ENCODE measurements around the gene EEPD1.
"Not testable (repeated sequence)": the region's sequence is repeated elsewhere in the genome, so short reads cannot be mapped to it uniquely, and the experiment has no call there.

The EEPD1 gene

DNA sequence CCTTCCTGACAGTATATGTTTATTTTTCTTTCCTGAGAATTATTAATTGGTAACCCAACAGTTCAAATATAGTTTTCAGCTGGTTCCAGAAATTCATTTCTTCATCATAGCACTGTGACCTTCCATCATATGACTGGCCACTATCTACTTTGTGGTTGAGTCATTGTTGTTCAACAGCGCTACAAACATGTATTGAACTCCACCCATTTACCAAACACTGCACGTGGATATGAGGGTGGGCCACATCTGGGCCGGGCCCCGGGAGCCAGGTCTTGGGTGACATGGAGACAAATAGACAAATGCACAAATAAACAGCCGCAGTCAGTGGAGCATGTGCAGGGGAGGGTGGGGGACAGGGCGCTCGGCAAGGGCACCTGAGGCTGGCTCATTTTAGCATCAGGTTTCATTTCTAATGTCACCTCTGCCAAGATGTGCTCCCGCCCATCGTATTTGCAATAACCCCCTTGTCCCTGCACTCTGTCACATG lies 24.0 kb upstream of the EEPD1 start:
- no peak for DNase-seq

DNA sequence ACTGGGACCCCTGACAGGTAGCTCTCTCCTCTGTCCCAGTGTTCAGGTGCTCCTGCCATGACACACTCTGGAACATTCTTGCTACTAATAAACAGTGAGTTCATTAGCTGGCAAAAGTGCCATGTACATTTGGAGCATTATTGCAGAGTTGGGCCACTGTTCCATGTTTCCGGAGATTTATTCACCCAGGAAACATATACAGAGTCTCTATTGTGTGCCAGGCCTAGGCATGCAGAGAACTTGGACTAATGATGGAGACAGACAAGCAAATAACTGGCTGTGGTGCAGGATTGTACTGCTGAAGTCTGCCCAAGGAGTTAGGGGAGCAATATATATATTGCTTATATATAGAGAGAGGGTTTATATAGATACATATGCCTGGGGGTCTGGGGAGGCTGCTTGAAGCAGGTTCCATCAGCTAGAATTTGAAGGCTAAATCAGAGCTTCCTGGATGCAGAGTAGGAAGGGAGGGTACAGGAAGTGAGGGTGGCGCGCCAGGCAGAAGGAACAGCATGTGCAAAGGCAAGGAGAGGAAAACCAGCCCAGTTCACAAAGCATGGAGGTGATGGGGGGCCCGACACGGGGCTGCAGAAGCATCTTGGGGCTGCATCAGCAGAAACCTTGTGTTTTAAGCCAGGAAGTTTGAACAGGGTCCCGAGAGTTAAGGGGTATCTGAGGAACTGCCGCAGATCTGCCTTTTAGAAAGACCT lies 22.7 kb upstream of the EEPD1 start:
- no peak for DNase-seq

- no peak for DNase-seq
These were observed 22.0 kb upstream of the EEPD1 start for GRCh38 chr7:36131026-36131425.

GRCh38 chr7:36131499-36131898 lies 21.6 kb upstream of the EEPD1 start:
- no peak for DNase-seq

GRCh38 chr7:36132012-36132411 lies 21.0 kb upstream of the EEPD1 start:
- DNase-seq, result no peak

- DNase-seq, result no peak
These were observed 17.4 kb upstream of the EEPD1 start for GRCh38 chr7:36135700-36136099.

DNA sequence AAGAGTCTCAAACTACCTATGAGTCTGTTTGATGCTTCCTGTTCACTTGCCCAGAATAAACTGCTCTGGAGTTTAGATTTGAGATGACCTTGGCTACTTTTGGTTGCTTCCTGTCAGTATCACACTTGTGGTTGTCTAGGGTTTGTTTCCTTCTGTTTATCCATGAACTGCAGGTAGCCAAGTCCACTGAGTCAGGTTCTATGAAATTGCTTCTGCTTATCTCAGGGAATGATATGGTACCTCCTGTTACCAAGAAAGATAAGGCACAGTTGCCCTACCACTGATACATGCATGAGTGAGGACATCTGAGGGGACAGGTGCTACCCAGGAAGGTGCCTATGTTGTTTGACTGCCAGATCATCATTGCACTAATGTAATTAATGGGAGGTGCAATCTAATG lies 15.8 kb upstream of the EEPD1 start:
- DNase-seq, result no peak

GRCh38 chr7:36137754-36138153 lies 15.3 kb upstream of the EEPD1 start:
- DNase-seq, result no peak

DNA sequence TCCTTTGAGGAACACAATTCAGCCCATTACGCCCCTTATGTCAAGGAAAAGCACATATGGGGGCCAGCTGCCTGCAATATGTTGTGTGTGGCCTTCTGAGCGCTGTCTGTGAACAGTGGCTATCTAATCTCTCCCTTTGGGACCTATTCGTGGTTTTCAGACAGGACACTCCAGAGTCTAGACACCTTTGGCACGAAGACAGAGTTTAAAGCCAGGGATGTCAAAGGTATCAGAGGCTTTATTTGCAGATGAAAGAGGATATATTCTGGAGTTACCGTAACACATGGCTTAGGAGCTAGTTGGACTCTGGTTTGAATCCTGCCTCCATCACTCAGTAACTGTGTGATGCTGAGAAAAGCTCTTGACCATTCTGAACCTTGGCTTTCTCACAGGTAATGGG lies 14.8 kb upstream of the EEPD1 start:
- DNase-seq, result no peak

- no peak for DNase-seq
These were observed 11.7 kb upstream of the EEPD1 start for GRCh38 chr7:36141351-36141750.

DNA sequence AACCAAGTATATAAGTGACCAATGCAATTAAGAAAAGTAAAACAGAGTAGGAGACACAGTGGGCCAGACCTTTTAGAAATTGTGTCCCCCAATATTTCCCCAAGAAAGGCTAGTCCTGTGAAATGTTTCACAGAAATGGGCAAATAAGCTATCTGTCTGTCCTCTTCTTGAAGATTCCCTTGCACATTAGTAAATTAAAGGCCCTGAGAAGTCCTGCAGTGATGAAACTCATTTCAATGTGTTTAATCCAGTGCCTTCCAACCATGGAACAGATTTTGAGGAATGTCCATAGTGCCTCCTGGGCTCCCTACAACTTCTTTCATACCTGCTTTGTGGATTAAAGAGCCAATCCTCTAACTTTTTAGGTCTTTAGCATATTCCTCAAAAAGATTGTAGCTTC lies 11.2 kb upstream of the EEPD1 start:
- DNase-seq, result no peak

- DNase-seq, result no peak
These were observed 8.9 kb upstream of the EEPD1 start for GRCh38 chr7:36144189-36144588.

DNA sequence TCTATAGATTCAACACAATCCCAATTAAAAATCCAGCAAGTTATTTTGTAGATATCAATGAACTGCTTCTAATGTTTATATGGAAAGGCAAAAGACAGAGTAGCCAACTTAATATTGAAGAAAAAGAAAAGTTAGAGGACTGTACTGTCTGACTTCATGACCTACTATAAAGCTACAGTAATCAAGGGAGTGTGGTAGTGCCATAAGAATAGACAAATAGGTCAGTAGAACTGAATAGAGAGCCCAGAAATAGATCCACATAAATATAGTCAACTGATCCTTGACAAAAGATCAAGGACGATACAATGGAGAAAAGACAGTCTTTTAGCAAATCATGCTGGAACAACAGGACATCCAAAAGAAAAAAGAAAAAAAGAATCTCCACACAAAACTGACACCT lies 7.4 kb upstream of the EEPD1 start:
- no peak for DNase-seq

DNA sequence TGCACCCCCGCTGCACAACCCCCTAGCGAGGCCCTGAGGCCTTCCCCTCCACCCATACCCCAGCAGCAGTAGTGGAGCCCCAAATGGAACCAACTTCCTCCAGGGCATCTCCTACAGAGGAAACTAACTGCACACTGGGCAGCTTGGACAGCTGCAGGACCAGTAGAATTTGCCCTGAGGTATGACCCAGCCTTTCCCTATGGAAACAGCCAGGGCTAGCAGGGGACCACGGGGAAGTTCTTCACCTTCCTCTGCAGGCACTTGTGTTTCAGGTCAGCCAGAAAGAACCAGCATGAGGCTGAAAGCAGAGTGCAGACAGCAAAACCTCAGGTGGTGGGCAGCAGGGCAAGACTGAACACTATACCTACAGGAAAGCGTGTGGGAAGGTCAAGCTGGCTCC lies 5.7 kb upstream of the EEPD1 start:
- no peak for DNase-seq

- DNase-seq, result no peak
These were observed 4.5 kb upstream of the EEPD1 start for GRCh38 chr7:36148422-36149065.

DNA sequence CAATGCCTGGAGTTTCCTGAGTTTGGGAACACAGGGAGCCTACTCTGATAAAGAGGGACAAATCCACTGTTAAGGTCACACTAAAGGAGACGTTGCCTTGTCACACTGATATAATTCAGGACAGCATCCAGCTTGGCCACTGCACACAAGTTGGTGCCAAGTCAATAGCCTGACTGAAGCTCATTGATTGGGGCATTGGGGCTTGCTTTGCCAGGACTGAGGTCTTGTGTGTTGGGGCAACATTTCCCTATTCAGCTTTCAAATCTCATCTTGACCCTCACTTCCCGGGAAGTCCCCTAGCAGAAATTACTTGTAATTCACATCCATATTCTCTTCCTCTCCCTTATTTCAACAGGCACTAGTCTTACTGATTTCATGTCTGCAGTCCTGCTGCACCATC lies 3.8 kb upstream of the EEPD1 start:
- DNase-seq, result not testable (repeated sequence)

DNA sequence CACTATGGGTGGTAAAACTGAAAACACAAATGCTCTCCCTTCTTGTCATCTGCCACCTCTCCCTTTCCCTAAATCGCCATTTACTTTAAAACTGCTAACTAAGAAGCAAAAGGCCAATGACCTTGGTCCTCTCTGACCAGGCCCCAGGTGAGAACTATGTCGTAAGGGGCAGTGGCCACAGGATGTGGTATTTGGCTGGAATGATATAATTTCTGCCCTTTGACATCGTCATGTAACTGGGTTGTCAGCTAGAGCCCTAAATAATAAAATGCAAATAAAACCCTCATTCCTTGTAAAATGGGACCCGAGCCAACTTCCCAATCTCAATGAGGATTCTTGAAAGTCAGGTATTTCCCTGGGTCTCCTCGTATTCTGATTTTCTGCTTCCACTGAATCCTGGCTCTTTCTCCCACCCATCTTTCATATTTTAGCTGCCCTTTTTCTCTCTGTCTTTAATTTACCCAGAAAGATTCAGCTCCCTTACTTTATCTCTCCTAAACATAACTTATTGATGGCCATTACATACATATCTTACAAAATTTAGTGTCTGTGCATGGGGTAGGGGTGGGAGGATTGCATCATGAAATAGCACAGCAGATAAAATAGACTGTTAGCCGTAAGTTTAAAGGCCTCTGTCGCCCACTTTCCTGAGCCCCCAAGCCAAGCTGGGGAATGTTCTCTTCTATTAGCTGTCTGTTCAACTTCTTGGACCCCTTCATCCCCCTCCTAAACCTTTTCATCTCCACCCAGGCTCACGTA lies 3.2 kb upstream of the EEPD1 start:
- DNase-seq, result no peak

DNA sequence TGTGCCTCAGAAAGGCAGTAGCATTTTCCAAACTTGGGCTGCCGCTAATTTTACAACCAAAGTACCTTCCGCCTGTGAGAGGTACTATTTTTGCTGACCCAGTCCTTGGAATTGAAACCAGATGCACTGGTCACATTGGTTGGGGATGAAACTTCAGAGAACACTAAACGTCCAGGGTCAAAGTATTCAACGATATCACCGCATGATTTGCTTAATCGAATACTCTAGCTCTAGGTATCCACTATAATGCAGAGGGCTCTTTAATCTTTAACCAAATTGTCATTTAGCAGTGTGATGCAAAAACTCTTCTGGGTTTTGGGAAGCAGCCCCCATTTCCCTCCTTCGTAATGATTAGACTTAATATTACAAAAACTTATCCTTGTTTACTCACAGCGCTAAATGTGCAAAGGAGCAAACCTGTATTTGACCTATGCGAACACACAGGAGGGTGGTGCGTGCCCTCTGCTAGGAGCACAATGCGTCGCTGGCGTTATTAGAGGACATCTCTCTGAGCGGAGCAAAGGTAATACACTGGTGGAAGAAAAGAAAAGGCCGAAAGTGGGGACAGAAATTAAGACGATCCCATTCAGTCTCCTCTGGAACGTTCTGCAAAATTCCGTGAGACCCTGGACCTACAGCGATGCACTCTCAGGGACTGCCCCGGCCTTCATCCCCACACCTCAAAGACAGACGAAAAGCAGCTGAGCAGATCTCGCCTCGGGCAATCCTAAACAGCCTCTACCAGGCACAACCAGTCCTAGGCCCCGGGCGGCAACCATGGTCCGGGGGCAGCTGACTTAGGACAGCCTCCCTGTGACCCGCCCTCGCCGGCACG lies 916 bp upstream of the EEPD1 start:
- DNase-seq, result no peak

DNA sequence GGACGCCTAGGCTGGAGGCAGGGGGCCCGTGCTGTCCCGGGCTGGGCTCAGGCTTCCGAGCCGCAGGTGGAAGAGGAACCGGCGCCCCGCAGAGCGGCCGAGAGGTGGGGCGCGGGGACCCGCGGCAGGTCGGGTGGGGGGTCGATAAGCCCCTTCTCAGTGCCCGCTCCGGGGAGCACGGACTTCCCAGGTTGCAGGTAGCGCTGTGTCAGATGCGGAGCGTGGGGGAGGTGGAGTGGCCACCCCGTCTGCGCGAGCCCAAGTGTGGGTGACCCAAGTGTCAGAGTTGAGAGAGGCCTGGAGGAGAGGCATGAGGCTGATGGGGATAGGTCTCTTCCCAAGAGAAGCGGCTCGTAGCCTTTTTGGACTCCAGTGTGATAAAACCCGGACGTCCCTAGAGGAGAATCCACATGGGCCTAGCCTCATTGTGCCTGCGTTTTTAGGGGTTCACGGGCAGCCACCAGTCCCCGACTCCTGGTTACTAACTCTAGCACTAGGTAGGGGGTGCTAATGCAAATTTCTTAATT lies 580 bp downstream of the EEPD1 start:
- no peak for DNase-seq

DNA sequence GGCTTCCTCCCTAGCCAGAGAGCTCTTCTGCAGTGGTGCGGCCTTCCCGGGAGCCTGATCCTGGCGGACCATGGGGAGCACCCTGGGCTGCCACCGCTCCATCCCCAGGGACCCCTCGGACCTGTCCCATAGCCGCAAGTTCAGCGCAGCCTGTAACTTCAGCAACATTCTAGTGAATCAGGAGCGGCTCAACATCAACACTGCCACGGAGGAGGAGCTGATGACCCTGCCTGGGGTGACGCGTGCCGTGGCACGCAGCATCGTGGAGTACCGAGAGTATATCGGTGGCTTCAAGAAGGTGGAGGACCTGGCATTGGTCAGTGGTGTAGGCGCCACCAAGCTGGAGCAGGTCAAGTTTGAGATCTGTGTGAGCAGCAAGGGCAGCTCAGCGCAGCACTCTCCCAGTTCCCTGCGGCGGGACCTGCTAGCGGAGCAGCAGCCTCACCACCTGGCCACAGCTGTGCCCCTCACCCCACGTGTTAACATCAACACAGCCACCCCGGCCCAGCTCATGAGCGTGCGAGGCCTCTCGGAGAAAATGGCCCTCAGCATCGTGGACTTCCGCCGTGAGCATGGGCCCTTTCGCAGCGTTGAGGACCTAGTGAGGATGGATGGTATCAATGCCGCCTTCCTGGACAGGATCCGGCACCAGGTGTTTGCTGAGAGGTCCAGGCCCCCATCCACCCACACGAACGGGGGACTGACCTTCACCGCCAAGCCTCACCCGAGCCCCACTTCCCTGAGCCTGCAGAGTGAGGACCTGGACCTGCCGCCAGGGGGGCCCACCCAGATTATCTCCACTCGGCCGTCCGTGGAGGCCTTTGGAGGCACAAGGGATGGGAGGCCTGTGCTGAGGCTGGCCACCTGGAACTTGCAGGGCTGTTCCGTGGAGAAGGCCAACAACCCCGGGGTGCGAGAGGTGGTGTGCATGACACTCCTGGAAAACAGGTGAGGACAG lies 1.5 kb downstream of the EEPD1 start:
- DNase-seq, result no peak

- no peak for DNase-seq
These were observed 2.8 kb downstream of the EEPD1 start for GRCh38 chr7:36155811-36156361.

All from NCI-H1436 treated with DMSO at 0.1 percent for 48 hours (cell line).